AG10803 (cell line): Measurements from ENCODE around the gene PLXDC2.

Experiments used
- DNase-seq: peaks from one replicate; pipeline ENCODE4 v3.0.0; 2010; ENCODE audit warnings: low read depth
- H3K4me3 ChIP-seq: 2 replicates; pipeline ENCODE4 v1.5.1; 2011; ENCODE audit warnings: mild to moderate bottlenecking, low read length, control low read depth
- TF ChIP-seq, protein P1 (sequence below): conservative IDR thresholded peaks from 2 replicates; pipeline ENCODE4 v1.5.1; 2011; ENCODE audit warnings: mild to moderate bottlenecking, low read length, control low read depth, inconsistent platforms

The PLXDC2 gene

DNA sequence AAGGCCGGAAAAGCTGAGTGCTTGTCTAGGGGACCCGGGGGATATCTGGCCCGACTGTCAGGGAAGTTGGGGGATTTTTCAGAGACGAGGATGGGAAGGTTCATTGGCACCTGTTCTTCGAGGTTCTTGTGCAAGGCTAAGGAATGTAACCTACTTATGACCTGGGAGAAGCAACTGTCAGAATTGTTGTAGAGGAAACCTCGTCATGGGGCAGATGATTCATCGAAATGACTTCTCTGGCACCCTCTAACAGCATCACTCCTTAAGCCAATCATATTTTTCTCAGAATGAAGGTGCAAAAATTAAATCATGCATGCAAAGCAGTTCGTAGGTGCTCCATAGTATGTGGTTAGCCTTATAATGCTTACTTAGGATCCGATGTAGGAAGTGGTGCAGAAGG lies 58.6 kb downstream of the PLXDC2 start:
- DNase-seq = no peak
- H3K4me3 ChIP-seq = no peak overlapping the region
- TF ChIP-seq, protein P1, sequence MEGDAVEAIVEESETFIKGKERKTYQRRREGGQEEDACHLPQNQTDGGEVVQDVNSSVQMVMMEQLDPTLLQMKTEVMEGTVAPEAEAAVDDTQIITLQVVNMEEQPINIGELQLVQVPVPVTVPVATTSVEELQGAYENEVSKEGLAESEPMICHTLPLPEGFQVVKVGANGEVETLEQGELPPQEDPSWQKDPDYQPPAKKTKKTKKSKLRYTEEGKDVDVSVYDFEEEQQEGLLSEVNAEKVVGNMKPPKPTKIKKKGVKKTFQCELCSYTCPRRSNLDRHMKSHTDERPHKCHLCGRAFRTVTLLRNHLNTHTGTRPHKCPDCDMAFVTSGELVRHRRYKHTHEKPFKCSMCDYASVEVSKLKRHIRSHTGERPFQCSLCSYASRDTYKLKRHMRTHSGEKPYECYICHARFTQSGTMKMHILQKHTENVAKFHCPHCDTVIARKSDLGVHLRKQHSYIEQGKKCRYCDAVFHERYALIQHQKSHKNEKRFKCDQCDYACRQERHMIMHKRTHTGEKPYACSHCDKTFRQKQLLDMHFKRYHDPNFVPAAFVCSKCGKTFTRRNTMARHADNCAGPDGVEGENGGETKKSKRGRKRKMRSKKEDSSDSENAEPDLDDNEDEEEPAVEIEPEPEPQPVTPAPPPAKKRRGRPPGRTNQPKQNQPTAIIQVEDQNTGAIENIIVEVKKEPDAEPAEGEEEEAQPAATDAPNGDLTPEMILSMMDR = no peak

DNA sequence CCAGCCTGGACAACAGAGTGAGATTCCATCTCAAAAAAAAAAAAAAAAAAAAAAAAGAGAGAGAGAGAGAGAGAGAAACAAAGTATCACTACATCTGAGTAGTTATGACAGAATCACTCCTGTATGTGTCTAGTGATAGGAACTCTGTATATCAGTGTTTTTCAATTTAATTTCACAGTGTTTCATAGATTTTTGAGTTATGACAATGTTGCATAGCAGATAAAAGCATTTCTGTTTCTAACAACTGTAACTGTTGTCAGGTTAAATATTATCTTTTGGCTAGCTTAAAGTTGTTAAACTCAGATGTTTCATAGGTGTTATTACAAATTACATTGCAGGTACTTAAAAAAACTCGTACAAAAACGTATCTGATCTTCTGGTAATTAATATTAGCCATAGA lies 60.3 kb downstream of the PLXDC2 start:
- H3K4me3 ChIP-seq = no peak overlapping the region
- no peak for DNase-seq
- TF ChIP-seq, protein P1 = no peak

GRCh38 chr10:19877466-19878255 lies 61.4 kb downstream of the PLXDC2 start:
- TF ChIP-seq, protein P1 = no peak
- no peak overlapping the region for H3K4me3 ChIP-seq
- no peak for DNase-seq

GRCh38 chr10:19882621-19883020 lies 66.4 kb downstream of the PLXDC2 start:
- no peak overlapping the region for H3K4me3 ChIP-seq
- DNase-seq = no peak
- TF ChIP-seq, protein P1 = no peak

DNA sequence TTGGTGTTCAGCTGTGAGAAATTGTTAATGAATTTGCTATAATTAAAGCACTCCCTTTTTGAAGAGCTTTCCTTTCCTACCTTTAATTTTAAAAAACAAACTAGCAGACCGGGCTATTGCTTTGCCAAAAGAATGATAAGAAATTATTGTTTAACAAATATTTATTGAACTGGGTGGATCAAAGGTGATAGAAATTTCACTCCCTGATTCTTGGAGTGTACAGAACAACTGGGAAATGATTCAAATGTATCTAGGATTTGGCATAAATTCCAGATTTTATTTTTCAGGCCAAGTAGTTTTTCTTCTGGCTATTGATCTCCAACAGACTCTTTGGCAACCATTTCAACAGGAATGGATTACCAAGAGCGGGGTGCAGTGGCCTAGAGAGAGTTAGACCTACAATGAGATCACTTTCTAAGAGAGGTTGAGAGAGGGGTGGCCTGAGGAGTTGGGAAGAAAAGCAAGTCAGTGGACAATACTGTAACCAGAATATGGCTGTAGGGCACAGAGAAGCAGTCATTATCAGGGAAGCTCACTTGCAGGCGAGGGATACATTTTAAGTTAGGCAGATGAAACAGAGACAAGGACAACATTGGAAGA lies 71.9 kb downstream of the PLXDC2 start:
- TF ChIP-seq, protein P1 = no peak
- DNase-seq = no peak
- H3K4me3 ChIP-seq = no peak overlapping the region

GRCh38 chr10:19889256-19889655 lies 73.0 kb downstream of the PLXDC2 start:
- DNase-seq = no peak
- H3K4me3 ChIP-seq = no peak overlapping the region
- TF ChIP-seq, protein P1 = no peak

DNA sequence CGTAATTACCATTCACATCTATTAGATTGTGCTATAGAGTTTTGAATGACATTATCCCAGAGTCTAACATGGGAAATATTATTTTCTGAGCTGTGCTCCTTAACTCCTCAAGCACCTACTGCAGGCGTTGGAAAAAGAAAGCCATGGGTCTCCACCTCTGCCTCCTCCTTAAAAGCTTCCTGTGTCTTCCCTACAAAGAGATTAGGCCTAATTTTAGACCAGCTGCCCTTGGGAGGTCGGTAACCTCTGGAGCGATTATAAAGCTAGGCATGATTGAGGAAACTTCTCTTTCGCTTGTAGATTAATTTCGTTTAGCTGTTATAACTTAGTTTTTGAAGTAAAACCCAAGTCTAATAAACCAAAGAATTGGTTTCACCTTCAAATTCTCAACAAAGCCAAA lies 75.2 kb downstream of the PLXDC2 start:
- TF ChIP-seq, protein P1 = no peak
- no peak overlapping the region for H3K4me3 ChIP-seq
- no peak for DNase-seq
